ENCODE measurements around the gene BCAS3.

Gene BCAS3

GRCh38 chr17:61280338-61280737, 602.7 kb downstream of the BCAS3 start:
- TF ChIP-seq CTCF (conservative IDR thresholded peaks at IDR 0.05) (no peak), ZFX (IDR thresholded peaks at IDR 0.05) (no peak)
- no peak overlapping the region for H3K27ac ChIP-seq

GRCh38 chr17:61280851-61281250, 603.2 kb downstream of the BCAS3 start:
- no peak overlapping the region for H3K27ac ChIP-seq
- TF ChIP-seq ZFX (IDR thresholded peaks at IDR 0.05) (no peak), CTCF (conservative IDR thresholded peaks at IDR 0.05) (no peak)

- H3K27ac ChIP-seq = no peak overlapping the region
- TF ChIP-seq ZFX (IDR thresholded peaks at IDR 0.05) = no peak
- no peak for TF ChIP-seq CTCF (conservative IDR thresholded peaks at IDR 0.05)
These were observed 604.7 kb downstream of the BCAS3 start for GRCh38 chr17:61282377-61282776.

GRCh38 chr17:61283043-61283442, 605.4 kb downstream of the BCAS3 start:
- no peak overlapping the region for H3K27ac ChIP-seq
- TF ChIP-seq CTCF (conservative IDR thresholded peaks at IDR 0.05) (no peak), ZFX (IDR thresholded peaks at IDR 0.05) (no peak)

- TF ChIP-seq CTCF (conservative IDR thresholded peaks at IDR 0.05) = no peak
- no peak overlapping the region for H3K27ac ChIP-seq
These were observed 606.5 kb downstream of the BCAS3 start for GRCh38 chr17:61284174-61284573.

- H3K27ac ChIP-seq = no peak overlapping the region
- TF ChIP-seq CTCF (conservative IDR thresholded peaks at IDR 0.05) = no peak
- no peak for TF ChIP-seq ZFX (IDR thresholded peaks at IDR 0.05)
These were observed 607.1 kb downstream of the BCAS3 start for GRCh38 chr17:61284746-61285145.

- H3K27ac ChIP-seq = no peak overlapping the region
- TF ChIP-seq ZFX (IDR thresholded peaks at IDR 0.05) (no peak), CTCF (conservative IDR thresholded peaks at IDR 0.05) (no peak)
These were observed 608.1 kb downstream of the BCAS3 start for GRCh38 chr17:61285526-61286320.

All from C4-2B (cell line).